Non-pigmented ciliary epithelial cell (primary cell): ENCODE measurements around the gene ACOXL.

ENCODE experiments used
- DNase-seq: peaks from one replicate; pipeline ENCODE4 v3.0.0-alpha.2; 2010; ENCODE audit warnings: low read depth

ACOXL gene

GRCh38 chr2:110755491-110756078 is 23.2 kb downstream of the ACOXL start:
- DNase-seq, result no peak

GRCh38 chr2:110759411-110759810 is 27.0 kb downstream of the ACOXL start:
- DNase-seq, result no peak

- no peak for DNase-seq
These were observed 32.6 kb downstream of the ACOXL start for GRCh38 chr2:110764931-110765330.

- no peak for DNase-seq
These were observed 33.9 kb downstream of the ACOXL start for GRCh38 chr2:110766291-110766690.

GRCh38 chr2:110768591-110768990 is 36.2 kb downstream of the ACOXL start:
- no peak for DNase-seq

GRCh38 chr2:110770404-110770958 is 38.1 kb downstream of the ACOXL start:
- DNase-seq, result no peak

GRCh38 chr2:110770959-110771431 is 38.6 kb downstream of the ACOXL start:
- peak; percentile 1 for DNase-seq

GRCh38 chr2:110771547-110772382 is 39.4 kb downstream of the ACOXL start:
- no peak for DNase-seq

- DNase-seq, result no peak
These were observed 40.0 kb downstream of the ACOXL start for GRCh38 chr2:110772383-110772755.

- DNase-seq, result no peak
These were observed 41.1 kb downstream of the ACOXL start for GRCh38 chr2:110773401-110773921.

- no peak for DNase-seq
These were observed 42.3 kb downstream of the ACOXL start for GRCh38 chr2:110774701-110775100.

GRCh38 chr2:110777531-110778311 is 45.3 kb downstream of the ACOXL start:
- DNase-seq, result no peak

GRCh38 chr2:110780461-110780860 is 48.1 kb downstream of the ACOXL start:
- no peak for DNase-seq

GRCh38 chr2:110783196-110783873 is 51.0 kb downstream of the ACOXL start:
- no peak for DNase-seq

- DNase-seq, result no peak
These were observed 51.8 kb downstream of the ACOXL start for GRCh38 chr2:110784047-110784631.

- DNase-seq, result no peak
These were observed 53.1 kb downstream of the ACOXL start for GRCh38 chr2:110785439-110785838.

- no peak for DNase-seq
These were observed 56.6 kb downstream of the ACOXL start for GRCh38 chr2:110788976-110789375.

- DNase-seq, result no peak
These were observed 57.3 kb downstream of the ACOXL start for GRCh38 chr2:110789706-110790105.

- DNase-seq, result no peak
These were observed 58.5 kb downstream of the ACOXL start for GRCh38 chr2:110790907-110791306.

GRCh38 chr2:110791435-110791834 is 59.1 kb downstream of the ACOXL start:
- no peak for DNase-seq

GRCh38 chr2:110793034-110793433 is 60.7 kb downstream of the ACOXL start:
- no peak for DNase-seq
